ENCODE measurements around the gene CASR.
"Not testable (repeated sequence)": the region's sequence is repeated elsewhere in the genome, so short reads cannot be mapped to it uniquely, and the experiment has no call there.

Gene CASR

GRCh38 chr3:122183521-122183892 lies at the start of gene CASR:
Gene CASR (plus strand): TSS chr3:122183668. CDS start chr3:122254190, 70,522 bp downstream.
- DNase-seq = no peak

DNA sequence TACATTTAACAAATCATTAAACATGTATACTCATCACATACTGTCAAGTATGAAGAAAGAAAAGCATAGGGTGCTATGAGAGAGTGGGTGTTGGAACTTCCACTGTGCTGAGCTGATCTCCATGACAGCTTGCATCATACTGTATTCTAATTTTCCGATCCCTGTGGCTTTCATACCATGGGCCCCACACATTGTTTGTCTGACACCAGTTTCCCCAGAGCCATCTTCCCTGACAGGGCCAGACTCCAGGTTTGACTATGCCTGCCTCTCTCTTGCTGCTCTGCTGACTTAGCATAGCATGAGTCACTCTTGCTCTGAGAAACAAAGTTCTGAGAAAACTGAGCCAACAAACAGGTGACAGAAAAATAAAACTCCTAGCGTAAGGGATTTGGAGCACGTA lies 37.0 kb upstream of the CASR start:
- DNase-seq = no peak

GRCh38 chr3:122148941-122149627 lies 34.4 kb upstream of the CASR start:
- no peak for DNase-seq

- no peak for DNase-seq
Observed at GRCh38 chr3:122151480-122151879, 32.0 kb upstream of the CASR start.

DNA sequence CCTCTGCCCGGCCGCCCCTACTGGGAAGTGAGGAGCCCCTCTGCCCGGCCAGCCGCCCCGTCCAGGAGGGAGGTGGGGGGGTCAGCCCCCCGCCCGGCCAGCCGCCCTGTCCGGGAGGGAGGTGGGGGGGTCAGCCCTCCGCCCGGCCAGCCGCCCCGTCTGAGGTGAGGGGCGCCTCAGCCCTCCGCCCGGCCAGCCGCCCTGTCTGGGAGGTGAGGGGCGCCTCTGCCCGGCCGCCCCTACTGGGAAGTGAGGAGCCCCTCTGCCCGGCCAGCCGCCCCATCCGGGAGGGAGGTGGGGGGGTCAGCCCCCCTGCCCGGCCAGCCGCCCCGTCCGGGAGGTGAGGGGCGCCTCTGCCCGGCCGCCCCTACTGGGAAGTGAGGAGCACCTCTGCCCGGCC lies 18.5 kb upstream of the CASR start:
- not testable (repeated sequence) for DNase-seq

DNA sequence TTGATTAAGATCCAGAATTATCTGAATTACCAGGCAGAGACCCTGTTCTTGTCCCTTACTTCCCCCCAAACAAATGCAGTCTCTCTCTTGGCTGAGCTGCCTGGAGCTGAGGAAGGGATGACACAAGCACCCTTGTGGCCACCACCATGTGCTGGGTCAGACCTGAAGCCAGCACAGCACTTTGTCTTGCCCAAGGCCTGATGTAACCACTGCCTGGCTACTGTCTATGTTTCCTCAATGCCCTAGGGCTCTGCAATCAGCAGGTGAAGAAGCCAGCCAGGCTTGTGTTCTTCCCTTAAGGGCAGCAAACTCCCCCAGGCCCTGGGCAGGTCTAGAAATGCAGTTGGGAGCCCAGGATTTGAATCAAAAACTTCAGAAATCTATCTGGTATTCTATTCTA lies 15.8 kb upstream of the CASR start:
- no peak for DNase-seq

GRCh38 chr3:122168044-122168443 lies 15.4 kb upstream of the CASR start:
- no peak for DNase-seq

- DNase-seq = no peak
Observed at GRCh38 chr3:122169911-122170310, 13.6 kb upstream of the CASR start.

- DNase-seq = not testable (repeated sequence)
Observed at GRCh38 chr3:122171361-122171760, 12.1 kb upstream of the CASR start.

DNA sequence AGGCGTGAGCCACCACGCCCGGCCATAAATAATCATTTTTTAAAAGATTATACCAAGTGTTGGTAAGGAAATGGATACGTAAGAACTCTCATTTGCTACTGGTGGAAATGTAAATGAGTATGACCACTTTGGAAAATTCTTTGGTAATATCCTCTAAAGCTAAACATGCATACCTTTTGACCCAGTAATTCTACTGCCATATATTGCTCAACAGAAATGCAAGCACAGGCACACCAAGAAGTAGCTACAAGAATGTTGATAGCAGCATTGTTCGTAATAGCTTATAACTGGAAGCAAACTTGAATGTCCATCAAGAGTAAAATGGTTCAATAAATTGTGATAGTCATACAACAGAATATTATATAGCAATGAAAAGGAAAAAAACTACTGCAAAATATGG lies 4.8 kb upstream of the CASR start:
- DNase-seq = no peak

GRCh38 chr3:122183893-122184590 lies 574 bp downstream of the CASR start:
- DNase-seq = no peak

DNA sequence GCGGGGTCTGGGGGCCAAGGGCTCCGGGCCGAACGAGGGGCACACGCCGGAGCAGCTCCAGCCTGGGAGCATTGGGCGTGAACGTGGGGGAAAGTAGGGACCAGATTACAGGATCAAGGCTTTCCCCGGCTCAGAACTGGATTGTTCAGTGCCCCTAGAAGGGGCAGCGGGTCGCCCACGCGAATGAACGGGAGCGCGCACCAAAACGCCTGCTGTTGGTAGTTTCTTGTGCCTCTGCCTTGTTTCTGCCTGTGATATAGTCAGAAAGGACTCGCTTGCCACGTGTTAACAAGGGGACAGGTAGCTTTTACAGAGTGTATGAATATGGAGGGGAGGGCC lies 1.1 kb downstream of the CASR start:
- no peak for DNase-seq

DNA sequence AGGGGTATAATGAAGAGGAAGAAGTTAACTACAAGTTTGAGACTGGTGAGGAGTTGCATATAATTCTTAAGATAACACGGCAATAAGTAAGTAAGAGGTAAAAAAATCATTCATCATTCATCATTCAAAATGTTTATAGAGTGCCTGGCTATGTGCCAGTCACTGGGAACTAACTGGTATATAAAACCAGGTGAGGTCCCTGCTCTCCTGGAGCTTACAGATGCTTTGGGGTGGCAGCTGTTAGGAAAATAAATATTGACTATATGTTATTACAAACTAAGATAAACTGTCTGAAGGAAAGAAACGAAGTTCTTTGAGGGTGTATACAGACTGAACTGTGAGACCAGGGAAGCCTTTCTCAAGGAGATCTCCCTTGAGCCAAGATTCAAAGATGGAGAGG lies 2.9 kb downstream of the CASR start:
- DNase-seq = no peak

- DNase-seq = no peak
Observed at GRCh38 chr3:122188737-122189136, 5.3 kb downstream of the CASR start.

- DNase-seq = no peak
Observed at GRCh38 chr3:122189357-122189756, 5.9 kb downstream of the CASR start.

- no peak for DNase-seq
Observed at GRCh38 chr3:122190525-122190924, 7.1 kb downstream of the CASR start.

GRCh38 chr3:122198966-122199365 lies 15.5 kb downstream of the CASR start:
- DNase-seq = no peak

DNA sequence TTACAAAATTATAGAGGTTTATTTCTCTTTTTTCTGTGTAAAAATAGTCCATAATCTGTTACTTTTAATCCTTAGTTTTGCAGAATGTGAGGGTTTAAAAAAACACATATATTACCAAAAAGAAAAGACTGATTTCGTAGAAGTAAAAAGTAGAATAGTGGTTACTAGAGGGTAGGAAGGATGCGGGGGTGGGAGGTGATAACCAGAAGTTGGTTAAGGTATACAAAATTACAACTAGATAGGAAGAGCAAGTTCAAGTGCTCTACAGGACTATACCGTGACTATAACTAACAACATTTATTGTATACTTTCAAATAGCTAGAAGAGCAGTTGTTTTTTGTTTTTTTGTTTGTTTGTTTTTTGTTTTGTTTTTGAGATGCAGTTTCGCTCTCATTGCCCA lies 16.1 kb downstream of the CASR start:
- DNase-seq = no peak

- no peak for DNase-seq
Observed at GRCh38 chr3:122200661-122201060, 17.2 kb downstream of the CASR start.

GRCh38 chr3:122201476-122201875 lies 18.0 kb downstream of the CASR start:
- DNase-seq = not testable (repeated sequence)

DNA sequence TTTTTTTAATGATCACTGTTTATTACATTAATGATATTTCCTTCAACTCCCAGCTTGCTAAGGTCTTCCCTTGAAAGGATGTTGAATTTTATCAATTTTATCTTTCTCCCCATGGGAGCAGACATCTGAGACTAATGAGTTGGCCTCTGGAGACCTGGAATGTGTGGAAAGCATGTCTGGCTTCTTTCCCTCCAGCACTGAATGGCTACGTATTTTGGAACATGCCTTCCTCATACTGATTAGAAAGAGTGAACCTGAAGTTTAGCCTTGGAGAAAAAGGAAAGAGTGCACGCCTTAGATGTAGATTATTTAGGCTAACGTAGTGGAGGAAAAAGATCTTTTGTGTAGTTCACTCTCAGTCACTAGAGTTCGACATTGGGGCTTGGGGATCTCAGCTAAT lies 25.1 kb downstream of the CASR start:
- no peak for DNase-seq

GRCh38 chr3:122213650-122214049 lies 30.2 kb downstream of the CASR start:
- DNase-seq = no peak

DNA sequence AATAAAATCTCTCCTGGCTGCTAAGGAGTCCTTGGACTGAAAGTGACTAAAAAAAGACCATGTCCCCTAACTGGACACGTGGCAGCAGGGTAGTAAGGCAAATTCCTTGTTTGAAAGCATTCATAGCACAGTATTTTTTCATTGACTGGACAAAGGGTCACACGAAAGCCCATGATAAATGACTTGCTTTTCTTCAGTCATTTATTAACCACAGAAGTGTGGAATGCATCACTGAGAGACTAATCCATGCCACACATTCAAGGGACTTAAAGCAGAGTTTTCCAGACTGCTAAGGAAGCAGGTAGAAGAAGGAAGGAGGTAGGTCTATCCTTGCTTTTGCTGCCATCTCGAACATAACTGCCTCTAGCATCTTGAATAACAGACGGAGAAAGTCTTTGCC lies 31.2 kb downstream of the CASR start:
- no peak for DNase-seq

- DNase-seq = no peak
Observed at GRCh38 chr3:122215592-122216298, 32.3 kb downstream of the CASR start.

Measured in midbrain (tissue), 1 donor.